K562 (cell line): ENCODE measurements around the gene GRAMD2A. TPM values are rescaled to one million over a fixed set of nuclear protein-coding genes. Genes with fewer than 3 reads are reported as not detected.

Experiments used
- ARHGAP35 ChIP-seq: fragments of 450-650 bp; IDR thresholded peaks from 2 replicates; pipeline ENCODE4 v1.6.1; 2018; ENCODE audit not compliant: partially characterized antibody
- E2F3 ChIP-seq: fragments of 250-450 bp; sonication (Bioruptor Pico); IDR thresholded peaks from 2 replicates; pipeline ENCODE4 v1.4.0; 2020; ENCODE audit warnings: mild to moderate bottlenecking
- MAFG ChIP-seq: fragments of 450-650 bp; conservative IDR thresholded peaks from 2 replicates; pipeline ENCODE4 v1.6.1; 2016; ENCODE audit warnings: missing genetic modification characterization, missing compliant biosample characterization
- NCOA6 ChIP-seq: fragments of 450-650 bp; IDR thresholded peaks from 2 replicates; pipeline ENCODE4 v1.6.1; 2017; ENCODE audit warnings: mild to moderate bottlenecking
- NELFE ChIP-seq: IDR thresholded peaks from 2 replicates; pipeline ENCODE4 v1.6.1; 2011; ENCODE audit warnings: mild to moderate bottlenecking; ENCODE audit not compliant: insufficient read depth, insufficient read length
- NFYB ChIP-seq: IDR thresholded peaks from 2 replicates; pipeline ENCODE4 v1.6.1; 2011; ENCODE audit warnings: mild to moderate bottlenecking, moderate library complexity; ENCODE audit not compliant: insufficient read length; ENCODE audit errors: extremely low read depth
- POLR2G ChIP-seq: fragments of 200-400 bp; formaldehyde crosslinking; IDR thresholded peaks from 2 replicates; pipeline ENCODE4 v1.6.1; 2017; ENCODE audit warnings: low read depth, mild to moderate bottlenecking, antibody characterized with exemption, low read length, moderate library complexity
- SMARCE1 ChIP-seq: fragments of 450-650 bp; IDR thresholded peaks from 2 replicates; pipeline ENCODE4 v1.7.1; 2016; ENCODE audit warnings: mild to moderate bottlenecking
- ZBTB17 ChIP-seq: fragments of 450-650 bp; formaldehyde crosslinking; IDR thresholded peaks from 2 replicates; pipeline ENCODE4 v1.4.0; 2020; ENCODE audit warnings: mild to moderate bottlenecking
- ZEB2 ChIP-seq: fragments of 450-650 bp; IDR thresholded peaks from 2 replicates; pipeline ENCODE4 v1.6.1; 2016
- polyA plus RNA-seq, 8 experiments: library from polyadenylated mRNA; depleted of rRNA in 4 of 8; stranded (reverse) in 5 of 8; unstranded in 3 of 8; fragments of >200 nt; fragmentation: Nextera tagmentation in 2 of 8; fragmentation: Illumina TruSeq in 1 of 8; extraction: Ambion mirVana in 2 of 8; extraction: Trizol in 1 of 8; gene quantifications; 2 replicates each; pipeline versions ENCODE4 v1.2.1 to v1.2.3, GENCODE V29; 2011 to 2014; ENCODE audit warnings: inconsistent platforms in 1 of 8, missing spikeins in 1 of 8
- total RNA-seq, 7 experiments: library from RNA; depleted of rRNA in 6 of 7; stranded (reverse); fragments of >200 nt in 6 of 7; fragmentation: Illumina TruSeq in 2 of 7; extraction: Trizol in 2 of 7; gene quantifications; 2 replicates each; pipeline versions ENCODE4 v1.2.1 to v1.2.3, GENCODE V29; 2011 to 2021; ENCODE audit warnings: low replicate concordance in 1 of 7
- TF ChIP-seq, protein P1 (sequence below): fragments of 450-650 bp; IDR thresholded peaks from 2 replicates; pipeline ENCODE4 v1.6.1; 2016; ENCODE audit warnings: low read depth
- TF ChIP-seq, protein P2 (sequence below): sonication (generic); formaldehyde crosslinking; IDR thresholded peaks from 2 replicates; pipeline ENCODE4 v1.4.0; 2020; ENCODE audit warnings: mild to moderate bottlenecking, missing genetic modification reagents
- TF ChIP-seq, protein P3 (sequence below): fragments of 450-650 bp; conservative IDR thresholded peaks from 2 replicates; pipeline ENCODE4 v1.6.1; 2016; ENCODE audit warnings: missing genetic modification characterization, low read depth, mild to moderate bottlenecking, control low read depth, missing compliant biosample characterization
- TF ChIP-seq, protein P4 (sequence below): sonication (generic); formaldehyde crosslinking; IDR thresholded peaks from 2 replicates; pipeline ENCODE4 v1.8.1; 2023; ENCODE audit warnings: mild to moderate bottlenecking, missing genetic modification reagents, moderate library complexity

The GRAMD2A gene
- total and polyA plus RNA-seq, 9 of the 15 experiments (the other 6 are each of a cell fraction or from before 2014, with no cell fraction given) = 0.08 to 0.22 TPM; not detected in 7

DNA sequence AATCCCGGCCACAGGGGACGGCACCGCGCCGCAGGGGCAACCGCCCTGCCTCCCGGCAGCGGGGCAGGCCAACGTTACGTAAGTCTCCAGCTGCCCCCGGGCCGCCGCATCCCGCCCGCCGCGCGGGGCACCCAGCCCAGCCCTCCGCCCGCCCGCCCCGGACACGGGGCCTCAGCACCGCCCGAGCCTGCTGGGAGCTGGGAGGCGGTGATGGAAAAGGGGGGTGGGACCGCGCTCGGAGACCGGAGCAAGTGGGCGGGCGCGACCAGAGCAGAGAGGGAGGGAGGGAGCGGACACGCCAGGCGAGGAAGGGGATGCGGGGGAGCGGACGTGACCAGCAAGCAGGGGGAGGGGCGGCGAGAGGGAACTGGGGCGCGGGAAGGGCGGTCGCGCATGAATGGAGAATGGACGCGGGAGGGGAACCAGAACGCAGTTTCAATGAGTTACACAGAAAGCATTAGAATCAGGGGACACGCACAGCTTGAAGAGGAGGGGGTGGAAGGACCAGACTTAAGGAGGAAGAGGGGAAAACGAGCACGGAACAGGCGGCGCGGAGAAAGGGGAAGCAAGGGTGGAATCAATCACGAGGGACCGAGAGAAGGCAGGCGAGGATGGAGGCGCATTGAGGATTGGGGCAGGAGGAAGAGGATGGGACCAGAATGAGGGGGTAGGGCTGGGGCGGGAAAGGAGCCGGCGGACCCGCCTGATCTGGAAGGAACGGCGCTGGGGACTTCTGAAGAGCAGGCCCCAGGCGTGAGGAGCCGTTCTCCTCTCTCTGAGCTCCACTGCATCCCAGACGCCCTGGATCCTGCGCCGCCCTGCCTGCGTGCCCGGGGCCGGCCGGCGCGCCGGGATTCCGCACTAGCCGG, 32.8 kb upstream of the GRAMD2A start (continued):
- TF ChIP-seq, protein P1, sequence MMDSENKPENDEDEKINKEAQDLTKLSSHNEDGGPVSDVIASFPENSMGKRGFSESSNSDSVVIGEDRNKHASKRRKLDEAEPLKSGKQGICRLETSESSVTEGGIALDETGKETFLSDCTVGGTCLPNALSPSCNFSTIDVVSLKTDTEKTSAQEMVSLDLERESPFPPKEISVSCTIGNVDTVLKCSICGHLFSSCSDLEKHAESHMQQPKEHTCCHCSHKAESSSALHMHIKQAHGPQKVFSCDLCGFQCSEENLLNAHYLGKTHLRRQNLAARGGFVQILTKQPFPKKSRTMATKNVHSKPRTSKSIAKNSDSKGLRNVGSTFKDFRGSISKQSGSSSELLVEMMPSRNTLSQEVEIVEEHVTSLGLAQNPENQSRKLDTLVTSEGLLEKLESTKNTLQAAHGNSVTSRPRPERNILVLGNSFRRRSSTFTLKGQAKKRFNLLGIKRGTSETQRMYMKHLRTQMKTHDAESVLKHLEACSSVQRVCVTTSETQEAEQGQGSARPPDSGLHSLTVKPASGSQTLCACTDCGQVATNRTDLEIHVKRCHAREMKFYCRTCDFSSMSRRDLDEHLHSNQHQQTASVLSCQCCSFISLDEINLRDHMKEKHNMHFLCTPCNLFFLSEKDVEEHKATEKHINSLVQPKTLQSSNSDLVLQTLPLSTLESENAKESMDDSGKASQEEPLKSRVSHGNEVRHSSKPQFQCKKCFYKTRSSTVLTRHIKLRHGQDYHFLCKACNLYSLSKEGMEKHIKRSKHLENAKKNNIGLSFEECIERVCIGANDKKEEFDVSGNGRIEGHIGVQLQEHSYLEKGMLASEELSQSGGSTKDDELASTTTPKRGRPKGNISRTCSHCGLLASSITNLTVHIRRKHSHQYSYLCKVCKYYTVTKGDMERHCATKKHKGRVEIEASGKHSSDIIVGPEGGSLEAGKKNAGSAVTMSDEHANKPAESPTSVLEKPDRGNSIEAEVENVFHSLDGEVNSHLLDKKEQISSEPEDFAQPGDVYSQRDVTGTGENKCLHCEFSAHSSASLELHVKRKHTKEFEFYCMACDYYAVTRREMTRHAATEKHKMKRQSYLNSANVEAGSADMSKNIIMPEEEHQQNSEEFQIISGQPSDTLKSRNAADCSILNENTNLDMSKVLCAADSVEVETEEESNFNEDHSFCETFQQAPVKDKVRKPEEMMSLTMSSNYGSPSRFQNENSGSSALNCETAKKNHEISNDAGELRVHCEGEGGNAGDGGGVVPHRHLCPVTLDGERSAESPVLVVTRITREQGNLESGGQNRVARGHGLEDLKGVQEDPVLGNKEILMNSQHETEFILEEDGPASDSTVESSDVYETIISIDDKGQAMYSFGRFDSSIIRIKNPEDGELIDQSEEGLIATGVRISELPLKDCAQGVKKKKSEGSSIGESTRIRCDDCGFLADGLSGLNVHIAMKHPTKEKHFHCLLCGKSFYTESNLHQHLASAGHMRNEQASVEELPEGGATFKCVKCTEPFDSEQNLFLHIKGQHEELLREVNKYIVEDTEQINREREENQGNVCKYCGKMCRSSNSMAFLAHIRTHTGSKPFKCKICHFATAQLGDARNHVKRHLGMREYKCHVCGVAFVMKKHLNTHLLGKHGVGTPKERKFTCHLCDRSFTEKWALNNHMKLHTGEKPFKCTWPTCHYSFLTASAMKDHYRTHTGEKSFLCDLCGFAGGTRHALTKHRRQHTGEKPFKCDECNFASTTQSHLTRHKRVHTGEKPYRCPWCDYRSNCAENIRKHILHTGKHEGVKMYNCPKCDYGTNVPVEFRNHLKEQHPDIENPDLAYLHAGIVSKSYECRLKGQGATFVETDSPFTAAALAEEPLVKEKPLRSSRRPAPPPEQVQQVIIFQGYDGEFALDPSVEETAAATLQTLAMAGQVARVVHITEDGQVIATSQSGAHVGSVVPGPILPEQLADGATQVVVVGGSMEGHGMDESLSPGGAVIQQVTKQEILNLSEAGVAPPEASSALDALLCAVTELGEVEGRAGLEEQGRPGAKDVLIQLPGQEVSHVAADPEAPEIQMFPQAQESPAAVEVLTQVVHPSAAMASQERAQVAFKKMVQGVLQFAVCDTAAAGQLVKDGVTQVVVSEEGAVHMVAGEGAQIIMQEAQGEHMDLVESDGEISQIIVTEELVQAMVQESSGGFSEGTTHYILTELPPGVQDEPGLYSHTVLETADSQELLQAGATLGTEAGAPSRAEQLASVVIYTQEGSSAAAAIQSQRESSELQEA = peak; percentile 50; the same call in 1 of the 2 replicates
- TF ChIP-seq, protein P2, sequence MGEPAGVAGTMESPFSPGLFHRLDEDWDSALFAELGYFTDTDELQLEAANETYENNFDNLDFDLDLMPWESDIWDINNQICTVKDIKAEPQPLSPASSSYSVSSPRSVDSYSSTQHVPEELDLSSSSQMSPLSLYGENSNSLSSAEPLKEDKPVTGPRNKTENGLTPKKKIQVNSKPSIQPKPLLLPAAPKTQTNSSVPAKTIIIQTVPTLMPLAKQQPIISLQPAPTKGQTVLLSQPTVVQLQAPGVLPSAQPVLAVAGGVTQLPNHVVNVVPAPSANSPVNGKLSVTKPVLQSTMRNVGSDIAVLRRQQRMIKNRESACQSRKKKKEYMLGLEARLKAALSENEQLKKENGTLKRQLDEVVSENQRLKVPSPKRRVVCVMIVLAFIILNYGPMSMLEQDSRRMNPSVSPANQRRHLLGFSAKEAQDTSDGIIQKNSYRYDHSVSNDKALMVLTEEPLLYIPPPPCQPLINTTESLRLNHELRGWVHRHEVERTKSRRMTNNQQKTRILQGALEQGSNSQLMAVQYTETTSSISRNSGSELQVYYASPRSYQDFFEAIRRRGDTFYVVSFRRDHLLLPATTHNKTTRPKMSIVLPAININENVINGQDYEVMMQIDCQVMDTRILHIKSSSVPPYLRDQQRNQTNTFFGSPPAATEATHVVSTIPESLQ (CRISPR knock-in tag) = peak; percentile 47; the same call in 1 of the 2 replicates
- TF ChIP-seq SMARCE1 (peak; percentile 83), ZEB2 (peak; percentile 50; the same call in 1 of the 2 replicates), ARHGAP35 (peak; percentile 69), NELFE (no peak), POLR2G (0 out of 2 replicates have a peak, but pooled peaks have one; percentile 66), E2F3 (no peak), NFYB (no peak), ZBTB17 (CRISPR knock-in tag) (no peak), MAFG (tag) (no peak), NCOA6 (no peak)
- TF ChIP-seq, protein P3, sequence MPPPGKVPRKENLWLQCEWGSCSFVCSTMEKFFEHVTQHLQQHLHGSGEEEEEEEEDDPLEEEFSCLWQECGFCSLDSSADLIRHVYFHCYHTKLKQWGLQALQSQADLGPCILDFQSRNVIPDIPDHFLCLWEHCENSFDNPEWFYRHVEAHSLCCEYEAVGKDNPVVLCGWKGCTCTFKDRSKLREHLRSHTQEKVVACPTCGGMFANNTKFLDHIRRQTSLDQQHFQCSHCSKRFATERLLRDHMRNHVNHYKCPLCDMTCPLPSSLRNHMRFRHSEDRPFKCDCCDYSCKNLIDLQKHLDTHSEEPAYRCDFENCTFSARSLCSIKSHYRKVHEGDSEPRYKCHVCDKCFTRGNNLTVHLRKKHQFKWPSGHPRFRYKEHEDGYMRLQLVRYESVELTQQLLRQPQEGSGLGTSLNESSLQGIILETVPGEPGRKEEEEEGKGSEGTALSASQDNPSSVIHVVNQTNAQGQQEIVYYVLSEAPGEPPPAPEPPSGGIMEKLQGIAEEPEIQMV = 0 out of 2 replicates have a peak, but pooled peaks have one; percentile 15
- TF ChIP-seq, protein P4, sequence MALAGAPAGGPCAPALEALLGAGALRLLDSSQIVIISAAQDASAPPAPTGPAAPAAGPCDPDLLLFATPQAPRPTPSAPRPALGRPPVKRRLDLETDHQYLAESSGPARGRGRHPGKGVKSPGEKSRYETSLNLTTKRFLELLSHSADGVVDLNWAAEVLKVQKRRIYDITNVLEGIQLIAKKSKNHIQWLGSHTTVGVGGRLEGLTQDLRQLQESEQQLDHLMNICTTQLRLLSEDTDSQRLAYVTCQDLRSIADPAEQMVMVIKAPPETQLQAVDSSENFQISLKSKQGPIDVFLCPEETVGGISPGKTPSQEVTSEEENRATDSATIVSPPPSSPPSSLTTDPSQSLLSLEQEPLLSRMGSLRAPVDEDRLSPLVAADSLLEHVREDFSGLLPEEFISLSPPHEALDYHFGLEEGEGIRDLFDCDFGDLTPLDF (CRISPR knock-in tag) = no peak
